AG04450 (cell line): ENCODE measurements around the gene GKAP1. TPM values are rescaled to one million over a fixed set of nuclear protein-coding genes. Genes with fewer than 3 reads are reported as not detected.

Experiments
- CTCF ChIA-PET: fragments of 300-600, 350-600 bp; formaldehyde crosslinking; extraction: SDS; loops from one replicate; lab custom pipeline; 2022; ENCODE audit warnings: antibody characterized with exemption, inconsistent platforms; lab: Charles Lee
- POLR2A ChIA-PET: fragments of 350-600 bp; formaldehyde crosslinking; extraction: SDS; loops from one replicate; lab custom pipeline; 2021; ENCODE audit warnings: antibody characterized with exemption, inconsistent platforms; lab: Yijun Ruan, JAX
- DNase-seq: peaks from one replicate; pipeline ENCODE4 v3.0.0-alpha.2; 2011; ENCODE audit warnings: low read depth, low spot score
- H3K27ac ChIP-seq: one replicate; pipeline ENCODE4 v1.5.1; 2012; ENCODE audit warnings: low read depth, low read length, control low read depth
- H3K27me3 ChIP-seq: one replicate; pipeline ENCODE4 v1.6.0; 2012; ENCODE audit warnings: low read length; ENCODE audit not compliant: control insufficient read depth, insufficient read depth
- H3K4me3 ChIP-seq: 2 replicates; pipeline ENCODE4 v1.5.1; 2011; ENCODE audit warnings: mild to moderate bottlenecking, low read depth, low read length, control low read depth
- H3K9me3 ChIP-seq: 2 replicates; pipeline ENCODE4 v1.5.1; 2012; ENCODE audit warnings: low read length; ENCODE audit not compliant: control insufficient read depth, insufficient read depth
- polyA plus RNA-seq: library from polyadenylated mRNA; depleted of rRNA; stranded (reverse); fragments of >200 nt; gene quantifications from 2 replicates; pipeline ENCODE4 v1.2.3, GENCODE V29; 2011; rRNA removed
- TF ChIP-seq, protein P1 (sequence below): IDR thresholded peaks from 2 replicates; pipeline ENCODE4 v1.5.1; 2011; ENCODE audit warnings: low read depth, low read length, control low read depth, inconsistent platforms

GKAP1 gene
- polyA plus RNA-seq, 1 experiment: 4.7 TPM

DNA sequence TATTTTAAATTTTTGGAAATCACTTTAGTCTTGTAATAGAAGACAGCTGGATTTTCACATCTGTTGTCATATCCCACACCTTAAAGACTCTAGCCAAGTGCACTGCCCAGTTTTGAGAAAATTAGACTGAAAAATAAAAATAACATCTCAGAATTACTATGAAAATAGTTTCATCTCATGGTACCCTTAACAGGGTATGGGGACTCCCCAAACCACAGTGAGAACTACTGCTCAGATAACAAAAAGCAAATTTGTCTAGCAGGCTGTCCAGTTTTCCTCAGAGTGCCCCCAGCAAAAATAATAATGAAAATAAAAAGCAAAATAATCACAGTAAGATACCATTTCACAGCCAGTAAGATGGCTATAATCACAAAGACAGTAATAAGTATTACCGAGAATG is 116.3 kb downstream of the GKAP1 start:
- Histone ChIP-seq H3K27me3 (no peaks in the 10 kb centered on the region), H3K27ac (no peak overlapping the region), H3K9me3 (peaks cover 2% of the 10 kb centered on the region; the same call in 1 of the 2 replicates), H3K4me3 (no peak overlapping the region)
- POLR2A ChIA-PET: no interaction called here
- DNase-seq: no peak
- TF ChIP-seq, protein P1, sequence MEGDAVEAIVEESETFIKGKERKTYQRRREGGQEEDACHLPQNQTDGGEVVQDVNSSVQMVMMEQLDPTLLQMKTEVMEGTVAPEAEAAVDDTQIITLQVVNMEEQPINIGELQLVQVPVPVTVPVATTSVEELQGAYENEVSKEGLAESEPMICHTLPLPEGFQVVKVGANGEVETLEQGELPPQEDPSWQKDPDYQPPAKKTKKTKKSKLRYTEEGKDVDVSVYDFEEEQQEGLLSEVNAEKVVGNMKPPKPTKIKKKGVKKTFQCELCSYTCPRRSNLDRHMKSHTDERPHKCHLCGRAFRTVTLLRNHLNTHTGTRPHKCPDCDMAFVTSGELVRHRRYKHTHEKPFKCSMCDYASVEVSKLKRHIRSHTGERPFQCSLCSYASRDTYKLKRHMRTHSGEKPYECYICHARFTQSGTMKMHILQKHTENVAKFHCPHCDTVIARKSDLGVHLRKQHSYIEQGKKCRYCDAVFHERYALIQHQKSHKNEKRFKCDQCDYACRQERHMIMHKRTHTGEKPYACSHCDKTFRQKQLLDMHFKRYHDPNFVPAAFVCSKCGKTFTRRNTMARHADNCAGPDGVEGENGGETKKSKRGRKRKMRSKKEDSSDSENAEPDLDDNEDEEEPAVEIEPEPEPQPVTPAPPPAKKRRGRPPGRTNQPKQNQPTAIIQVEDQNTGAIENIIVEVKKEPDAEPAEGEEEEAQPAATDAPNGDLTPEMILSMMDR: no peak
- CTCF ChIA-PET: no interaction called here

DNA sequence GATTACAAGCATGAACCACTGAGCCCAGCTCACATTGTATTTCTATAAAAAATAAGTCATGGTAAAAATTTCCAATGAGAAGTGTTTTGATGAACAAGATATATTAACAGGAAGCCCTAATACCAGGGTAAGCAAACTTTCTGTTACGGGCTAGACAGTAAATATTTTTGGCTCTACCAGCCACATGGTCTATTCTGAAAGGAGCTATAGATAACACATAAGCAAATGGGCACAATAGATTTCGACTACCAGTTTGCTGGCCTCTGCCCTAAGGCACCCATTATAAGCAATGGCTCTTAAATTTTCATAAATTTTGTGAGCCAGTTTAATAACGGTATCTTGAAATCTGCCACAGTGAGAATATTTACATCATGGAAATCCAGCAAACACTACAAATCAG is 118.0 kb downstream of the GKAP1 start:
- TF ChIP-seq, protein P1: no peak
- CTCF ChIA-PET: interaction anchor here (0.5 kb wide), 1 partner anchor 37 kb away, joined by 3 read pairs; no protein-coding TSS in a partner anchor
- Histone ChIP-seq H3K27me3 (no peaks in the 10 kb centered on the region), H3K9me3 (no peaks in the 10 kb centered on the region), H3K4me3 (no peak overlapping the region), H3K27ac (no peak overlapping the region)
- POLR2A ChIA-PET: no interaction called here
- DNase-seq: no peak

DNA sequence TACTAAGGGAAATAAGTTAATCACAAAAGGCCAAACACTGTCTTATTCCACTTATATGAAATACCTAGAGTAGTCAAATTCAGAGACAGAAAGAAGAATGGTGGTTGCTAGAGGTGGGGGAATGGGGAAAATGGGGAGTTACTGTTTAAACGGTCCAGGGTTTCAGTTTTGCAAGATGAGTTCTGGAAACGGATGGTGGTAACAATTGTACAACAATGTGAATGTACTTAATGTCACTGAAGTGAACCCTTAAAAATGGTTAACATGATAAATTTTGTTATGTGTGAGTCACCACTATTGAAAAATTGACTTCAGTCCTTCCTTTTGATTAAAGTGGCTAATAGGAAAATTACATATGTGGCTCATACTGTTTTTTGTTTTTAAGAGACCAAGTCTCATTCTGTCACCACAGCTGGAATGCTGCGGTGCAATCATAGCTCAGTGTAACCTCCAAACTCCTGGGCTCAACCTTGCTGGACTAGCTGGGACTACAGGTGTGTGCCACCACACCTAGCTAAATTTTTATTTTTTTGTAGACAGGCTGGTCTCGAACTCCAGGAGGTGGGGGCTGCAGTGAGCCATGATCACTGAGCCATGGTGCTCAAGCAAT is 118.5 kb downstream of the GKAP1 start:
- Histone ChIP-seq H3K4me3 (no peak overlapping the region), H3K27ac (no peak overlapping the region)

DNA sequence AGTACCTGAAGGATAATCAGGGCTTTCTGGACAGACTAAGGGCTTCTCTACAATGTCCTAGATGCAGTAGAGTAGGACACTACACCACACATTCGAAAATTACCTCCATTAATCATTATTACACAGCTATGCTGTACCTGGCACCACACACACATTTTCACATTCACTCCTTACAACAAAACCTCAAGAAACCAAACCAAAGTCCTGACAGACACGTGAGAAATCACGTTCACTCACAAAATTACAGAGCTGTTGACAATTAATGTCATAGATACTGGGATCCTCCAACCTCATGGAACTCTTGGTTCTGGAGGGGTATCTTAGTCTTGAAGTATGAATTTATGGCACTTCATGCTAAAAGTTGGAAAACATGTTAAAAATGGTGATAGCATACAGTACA is 126.1 kb downstream of the GKAP1 start:
- Histone ChIP-seq H3K4me3 (no peak overlapping the region), H3K9me3 (no peaks in the 10 kb centered on the region), H3K27me3 (no peaks in the 10 kb centered on the region), H3K27ac (no peak overlapping the region)
- POLR2A ChIA-PET: no interaction called here
- TF ChIP-seq, protein P1: no peak
- CTCF ChIA-PET: no interaction called here
- DNase-seq: no peak

More for the DNA sequence above, 118.5 kb downstream of the GKAP1 start:
- Histone ChIP-seq H3K9me3 (no peaks in the 10 kb centered on the region), H3K27me3 (no peaks in the 10 kb centered on the region)
- TF ChIP-seq, protein P1: no peak
- ChIA-PET CTCF (interaction anchor here (0.5 kb wide), 1 partner anchor 36 kb away, joined by 3 read pairs; no protein-coding TSS in a partner anchor), POLR2A (no interaction called here)
- no peak for DNase-seq

Other genes starting within 250 kb of the GKAP1 start
- gene IDNK, start 194.6 kb downstream of the GKAP1 start, polyA plus RNA-seq: 6.8 and 7.5 TPM in 2 replicates
- 124 and 127 TPM in 2 replicates for gene UBQLN1, start 109.8 kb downstream of the GKAP1 start, polyA plus RNA-seq
- 1.1 and 2.1 TPM in 2 replicates for gene KIF27, start 103.7 kb upstream of the GKAP1 start, polyA plus RNA-seq
- gene HNRNPK, start 162.4 kb upstream of the GKAP1 start, polyA plus RNA-seq: 586 and 673 TPM in 2 replicates
- gene RMI1, start 163.0 kb upstream of the GKAP1 start, polyA plus RNA-seq: 4.0 and 4.7 TPM in 2 replicates